Retinal pigment epithelial cell (primary cell): ENCODE results near the gene TSPAN3.

Experiments
- DNase-seq: peaks from one replicate; pipeline ENCODE4 v3.0.0-alpha.2; 2010; ENCODE audit warnings: low read depth
- H3K4me3 ChIP-seq: 2 replicates; pipeline ENCODE4 v1.5.1; 2011; ENCODE audit warnings: mild to moderate bottlenecking, low read length, control low read depth, moderate library complexity
- CTCF ChIP-seq: conservative IDR thresholded peaks from 2 replicates; pipeline ENCODE4 v1.5.1; 2011; ENCODE audit warnings: low read depth, low read length, control low read depth, inconsistent platforms

TSPAN3 gene

GRCh38 chr15:77058468-77058867 is 12.4 kb downstream of the TSPAN3 start:
- DNase-seq: no peak
- TF ChIP-seq CTCF: no peak
- H3K4me3 ChIP-seq: no peak overlapping the region

- DNase-seq: no peak
- TF ChIP-seq CTCF: no peak
- no peak overlapping the region for H3K4me3 ChIP-seq
Measured at GRCh38 chr15:77057685-77058084, 13.2 kb downstream of the TSPAN3 start.

GRCh38 chr15:77057072-77057471 is 13.8 kb downstream of the TSPAN3 start:
- TF ChIP-seq CTCF: no peak
- H3K4me3 ChIP-seq: no peak overlapping the region
- DNase-seq: no peak

GRCh38 chr15:77053709-77054108 is 17.2 kb downstream of the TSPAN3 start:
- TF ChIP-seq CTCF: no peak
- DNase-seq: no peak
- H3K4me3 ChIP-seq: no peak overlapping the region

GRCh38 chr15:77052556-77052955 is 18.4 kb downstream of the TSPAN3 start:
- no peak overlapping the region for H3K4me3 ChIP-seq
- TF ChIP-seq CTCF: no peak
- DNase-seq: no peak

- no peak overlapping the region for H3K4me3 ChIP-seq
- DNase-seq: no peak
- no peak for TF ChIP-seq CTCF
Measured at GRCh38 chr15:77048135-77048876, 22.6 kb downstream of the TSPAN3 start.

GRCh38 chr15:77046704-77047412 is 24.1 kb downstream of the TSPAN3 start:
- H3K4me3 ChIP-seq: no peak overlapping the region
- TF ChIP-seq CTCF: no peak
- no peak for DNase-seq
